Stimulated activated CD4-positive, alpha-beta T cell treated with anti-CD3 and anti-CD28 coated beads, TNF-alpha, amount 100 ng/mL, for 48 hours (primary cell): ENCODE data around the gene PLEKHG5.
A peak's percentile ranks its signal among the peaks of the same experiment; 100 is the strongest.
"Not testable (repeated sequence)": the region's sequence is repeated elsewhere in the genome, so short reads cannot be mapped to it uniquely, and the experiment has no call there.

Experiments used
- DNase-seq, 3 donors: peaks; one replicate each; pipeline ENCODE4 v3.0.0-alpha.2; 2020; ENCODE audit warnings: low read depth in 3 of 3

Gene PLEKHG5

GRCh38 chr1:6463120-6463412 lies 28.4 kb downstream of the PLEKHG5 start:
- no peak for DNase-seq

- no peak for DNase-seq
Measured at GRCh38 chr1:6462412-6463119, 28.9 kb downstream of the PLEKHG5 start.

DNA sequence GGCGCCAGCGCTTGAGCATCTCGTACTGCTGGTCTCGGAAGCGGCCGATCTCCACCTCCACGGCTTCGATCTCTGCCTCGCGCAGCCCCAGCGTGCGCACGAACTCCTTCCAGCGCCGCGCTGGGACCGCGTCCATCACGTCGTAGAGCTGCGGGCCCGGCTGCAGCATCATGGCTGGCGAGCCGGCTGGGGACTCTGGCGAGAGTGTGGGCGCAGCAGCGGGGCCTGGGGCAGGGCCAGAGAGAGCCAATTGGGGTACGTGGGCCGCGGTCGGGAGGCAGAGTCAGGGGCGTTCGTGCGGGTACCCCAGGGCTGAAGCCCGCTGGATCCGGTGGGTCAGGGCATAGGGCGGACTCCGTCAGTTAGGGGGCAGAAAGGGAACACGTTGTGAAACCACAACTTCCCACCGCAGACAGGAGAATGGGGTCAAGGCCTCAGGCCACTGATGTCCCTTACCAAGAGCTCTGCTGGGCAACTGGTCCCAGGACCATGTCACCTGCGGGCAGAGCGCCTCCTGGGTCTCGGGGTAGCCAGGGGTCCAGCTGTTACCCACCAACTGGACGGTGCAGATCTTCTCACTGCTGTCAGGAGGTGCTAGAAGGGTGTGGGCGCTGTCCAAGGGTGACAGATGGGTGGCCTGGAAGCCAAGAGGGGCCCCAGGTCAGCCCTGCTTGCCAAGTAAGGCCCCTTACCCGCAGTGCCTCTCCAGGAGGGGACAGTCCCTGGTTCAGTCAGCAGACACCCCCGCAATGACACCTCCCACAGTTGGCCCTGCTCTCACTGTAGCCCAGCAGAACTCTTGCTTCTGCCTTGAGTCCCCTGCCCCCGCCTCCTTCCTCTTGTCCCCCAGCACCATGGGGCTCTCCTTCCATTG lies 29.7 kb downstream of the PLEKHG5 start:
- DNase-seq = no peak

GRCh38 chr1:6461051-6461530 lies 30.4 kb downstream of the PLEKHG5 start:
- no peak for DNase-seq

DNA sequence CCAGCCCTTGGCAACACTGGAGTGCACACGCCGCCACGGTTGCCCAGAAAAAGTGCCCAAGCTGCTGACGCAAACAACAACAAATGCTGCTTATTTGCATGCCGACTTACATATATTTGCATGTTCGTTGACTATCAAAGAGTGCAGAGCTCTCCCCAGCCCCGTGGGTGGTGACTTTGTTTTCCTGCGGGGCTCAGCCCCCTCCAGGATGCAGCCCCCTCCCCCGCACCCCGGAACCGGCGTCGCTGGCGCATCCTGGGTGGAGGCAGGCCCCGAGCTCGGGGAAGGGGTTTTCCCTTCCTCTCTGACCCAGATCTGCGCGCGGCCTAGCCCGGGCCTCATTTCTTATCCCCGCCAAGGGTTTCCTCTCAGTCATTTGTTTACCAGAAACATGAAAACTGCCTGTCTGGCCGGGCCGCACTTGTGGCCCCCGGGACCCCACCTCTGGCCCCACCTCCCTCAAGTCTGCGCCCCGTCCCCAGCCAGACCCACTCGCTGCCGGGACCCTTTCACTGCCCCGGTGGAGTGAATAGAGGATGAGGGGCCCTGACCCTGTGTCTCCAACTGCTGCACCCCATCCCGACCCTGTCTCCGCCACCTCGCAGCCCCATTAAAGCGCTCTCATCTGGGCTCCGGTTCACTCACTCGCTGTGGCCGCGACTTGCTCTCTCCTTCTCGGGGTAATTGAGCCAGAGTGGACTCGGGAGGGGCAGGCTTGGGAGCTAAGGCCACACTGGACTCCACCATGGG lies 31.0 kb downstream of the PLEKHG5 start:
- DNase-seq = peak; percentile 62 to 77 (median 64)

DNA sequence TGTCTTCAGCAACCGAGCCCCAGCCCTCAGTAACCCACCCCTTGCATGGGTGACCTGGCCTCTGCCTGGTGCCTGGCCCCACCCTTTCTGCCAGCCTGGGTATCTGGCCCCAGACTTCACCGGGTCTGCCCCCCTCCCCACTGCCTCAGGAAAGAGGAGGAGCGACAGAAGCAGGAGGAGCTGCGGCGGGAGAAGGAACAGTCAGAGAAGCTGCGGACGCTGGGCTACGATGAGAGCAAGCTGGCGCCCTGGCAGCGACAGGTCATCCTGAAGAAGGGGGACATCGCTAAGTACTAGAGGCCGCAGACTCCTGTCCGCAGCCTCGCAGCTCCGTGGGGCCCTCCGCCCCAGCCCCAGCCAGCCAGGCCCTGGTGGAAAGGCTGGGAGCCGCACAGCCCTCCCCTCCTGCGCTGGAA lies 31.6 kb downstream of the PLEKHG5 start:
- no peak for DNase-seq

- no peak for DNase-seq
Measured at GRCh38 chr1:6456800-6457466, 34.5 kb downstream of the PLEKHG5 start.

DNA sequence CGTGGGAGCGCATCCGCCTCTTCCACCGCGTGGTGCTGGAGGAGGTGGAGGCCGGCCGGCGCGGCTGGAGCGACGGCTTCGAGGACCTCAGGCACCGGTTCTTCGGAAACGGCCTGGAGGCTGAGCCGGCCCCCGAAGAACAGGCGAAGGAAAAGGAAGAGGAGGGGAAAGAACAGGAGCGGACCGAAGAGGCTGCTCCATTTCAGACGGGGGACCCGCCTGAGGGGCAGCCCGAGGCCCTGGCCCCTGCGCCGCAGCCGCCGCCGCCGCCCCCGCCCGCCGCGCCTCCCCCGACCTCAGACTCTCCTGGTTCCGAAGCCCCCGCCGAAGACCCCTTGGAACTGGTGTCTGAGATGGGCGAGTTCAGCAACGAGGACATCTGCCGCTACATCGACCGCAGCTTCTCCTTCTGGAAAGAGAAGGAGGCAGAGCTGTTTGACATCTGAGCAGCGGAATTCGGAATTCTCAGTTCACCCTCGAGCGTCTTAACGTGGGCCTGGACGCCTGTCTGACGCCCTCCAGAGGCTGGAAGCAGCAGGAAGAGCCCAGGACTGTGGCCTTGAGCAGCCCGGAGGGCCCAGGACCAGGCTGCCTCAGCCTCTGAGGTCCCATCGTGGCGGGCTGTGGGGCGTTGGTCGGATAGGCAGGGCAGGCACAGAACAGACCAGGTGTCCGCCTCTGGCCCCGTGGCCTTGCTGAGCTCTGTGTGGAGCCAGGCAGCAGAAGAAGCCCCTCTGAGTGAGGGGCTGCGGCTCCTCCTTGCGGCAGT lies 35.5 kb downstream of the PLEKHG5 start:
- DNase-seq = not testable (repeated sequence)

DNA sequence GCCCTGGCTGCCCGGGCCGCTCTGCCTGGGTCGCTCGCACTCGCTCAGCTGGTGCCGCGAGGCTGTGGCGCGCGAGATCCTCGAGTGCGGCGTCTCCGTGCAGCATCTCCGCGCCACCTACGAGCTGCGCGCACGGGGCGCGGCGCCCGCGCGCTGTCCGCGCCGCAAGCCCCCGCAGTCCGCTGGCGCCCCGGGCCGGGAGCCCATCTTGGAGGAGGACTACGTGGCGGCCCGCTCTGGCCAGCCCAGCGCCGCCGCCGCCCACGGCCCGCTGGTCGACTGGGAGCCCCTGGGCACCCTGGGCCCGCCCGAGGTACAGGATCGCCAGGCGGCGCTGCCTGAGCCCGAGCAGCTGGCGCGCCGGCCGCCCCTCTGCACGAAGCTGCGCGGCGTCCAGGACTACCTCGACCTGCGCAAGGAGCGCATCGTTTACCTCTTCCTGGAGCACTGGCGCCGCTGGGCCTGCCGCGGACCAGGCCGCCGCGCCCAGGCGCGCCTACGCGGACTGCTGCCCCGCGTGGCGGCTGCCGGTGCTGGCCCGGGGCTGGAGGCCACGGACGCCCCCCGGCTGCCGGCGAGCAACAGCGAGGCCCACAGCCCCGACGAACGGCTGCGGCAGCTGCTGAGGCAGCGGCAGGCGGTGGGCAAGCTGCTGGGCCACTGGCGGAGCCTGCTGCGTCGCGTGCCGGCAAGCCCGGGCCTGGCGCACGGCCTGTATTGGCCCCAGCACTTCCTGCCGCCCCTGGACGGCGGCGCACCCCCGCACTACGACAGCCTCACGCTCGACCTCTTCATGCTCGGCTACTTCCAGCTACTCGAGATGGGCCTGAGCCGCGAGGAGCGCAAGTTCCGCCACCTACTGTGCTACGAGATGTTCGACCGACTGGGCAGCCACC lies 36.4 kb downstream of the PLEKHG5 start:
- no peak for DNase-seq

GRCh38 chr1:6453895-6454855 lies 37.3 kb downstream of the PLEKHG5 start:
- DNase-seq = not testable (repeated sequence)

GRCh38 chr1:6450943-6451373 lies 40.5 kb downstream of the PLEKHG5 start:
- no peak for DNase-seq

DNA sequence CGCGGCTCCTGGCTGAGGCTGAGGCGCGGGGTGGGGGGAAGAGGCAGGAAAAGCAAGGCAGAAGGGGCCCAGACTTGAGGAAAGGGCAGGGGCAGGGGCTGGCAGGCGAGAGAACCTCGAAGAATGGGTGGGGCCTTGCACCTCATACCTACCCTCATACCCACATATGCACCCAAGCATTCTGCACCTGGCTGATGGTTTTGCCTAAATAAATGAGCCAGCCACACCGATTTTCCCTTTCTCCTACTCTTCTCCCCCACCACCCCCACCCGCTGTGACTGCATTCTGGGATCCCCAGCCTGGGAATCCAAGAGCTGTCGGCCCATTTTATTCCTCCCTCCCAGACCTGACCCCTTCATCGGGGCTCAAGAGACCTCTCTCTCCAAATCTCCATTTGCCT lies 41.0 kb downstream of the PLEKHG5 start:
- not testable (repeated sequence) for DNase-seq

DNA sequence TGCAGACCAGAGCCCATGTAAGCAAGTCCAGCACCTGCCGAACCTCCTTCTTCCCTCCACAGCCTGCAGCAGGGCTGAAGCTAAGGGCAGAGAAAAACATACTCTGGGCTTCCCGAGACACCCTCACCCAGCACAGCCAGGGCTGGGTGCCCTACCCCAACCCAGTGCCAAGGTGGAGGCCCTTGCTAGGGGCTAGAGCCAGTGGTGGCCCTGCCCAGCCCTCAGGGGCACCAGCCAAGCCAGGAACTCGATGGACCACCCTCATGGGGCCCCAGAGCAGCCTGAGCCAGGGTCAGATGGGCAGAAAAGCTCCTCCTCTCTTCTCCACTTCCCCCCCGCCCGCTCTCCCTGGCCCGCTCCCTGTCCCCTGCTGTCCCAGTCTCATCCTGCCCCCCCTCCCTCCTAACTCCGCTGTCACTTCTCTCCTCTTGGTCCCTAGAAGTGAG lies 41.4 kb downstream of the PLEKHG5 start:
- DNase-seq = no peak

- DNase-seq = no peak
Measured at GRCh38 chr1:6448749-6449631, 42.5 kb downstream of the PLEKHG5 start.

DNA sequence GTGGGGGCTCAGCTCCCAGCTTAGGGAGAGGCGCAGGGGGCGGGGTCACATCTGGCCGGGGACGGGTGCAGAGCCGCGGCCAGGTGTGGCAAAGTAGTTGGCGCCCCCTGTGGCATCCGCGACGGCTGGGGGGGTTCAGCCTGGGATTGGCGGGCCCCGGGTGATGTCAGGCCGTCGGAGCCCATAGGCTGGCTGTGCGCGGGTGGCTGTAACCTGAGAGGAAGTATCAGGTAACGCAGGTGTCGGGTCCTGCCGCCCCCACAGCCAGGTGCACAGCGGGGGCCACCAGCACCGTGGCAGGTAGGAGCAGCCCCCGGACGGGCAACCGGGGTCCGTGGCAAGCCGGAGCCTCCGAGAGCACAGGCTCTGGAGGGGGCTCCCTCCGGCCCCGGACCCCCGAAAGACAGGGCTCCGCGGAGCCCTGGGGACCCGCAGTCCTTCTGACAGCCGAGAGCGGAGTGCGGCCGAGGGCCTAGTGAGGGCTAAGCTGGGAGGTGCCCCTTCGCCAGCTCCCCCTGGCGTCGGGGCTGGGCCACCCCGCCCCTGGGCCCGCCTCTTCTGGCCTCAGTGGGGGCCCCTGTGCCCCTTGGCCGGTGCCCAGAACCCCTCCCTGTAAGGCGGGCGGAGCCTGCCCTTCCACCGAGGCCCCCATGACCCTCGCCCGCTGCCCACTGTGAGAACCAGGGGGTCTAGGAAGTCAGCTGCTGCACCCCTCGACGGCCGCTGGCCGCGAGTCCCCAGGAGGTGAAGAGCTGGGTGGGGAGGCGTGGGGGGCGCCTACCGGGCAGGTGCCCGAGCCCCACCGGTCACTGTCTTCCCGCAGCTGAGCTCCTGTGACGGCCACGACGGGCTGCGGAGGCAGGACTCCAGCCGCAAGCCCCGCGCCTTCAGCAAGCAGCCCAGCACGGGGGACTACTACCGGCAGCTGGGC lies 43.4 kb downstream of the PLEKHG5 start:
- no peak for DNase-seq

GRCh38 chr1:6447016-6447817 lies 44.2 kb downstream of the PLEKHG5 start:
- DNase-seq = no peak
